Measurements from ENCODE around the gene GPATCH8.

Gene GPATCH8

DNA sequence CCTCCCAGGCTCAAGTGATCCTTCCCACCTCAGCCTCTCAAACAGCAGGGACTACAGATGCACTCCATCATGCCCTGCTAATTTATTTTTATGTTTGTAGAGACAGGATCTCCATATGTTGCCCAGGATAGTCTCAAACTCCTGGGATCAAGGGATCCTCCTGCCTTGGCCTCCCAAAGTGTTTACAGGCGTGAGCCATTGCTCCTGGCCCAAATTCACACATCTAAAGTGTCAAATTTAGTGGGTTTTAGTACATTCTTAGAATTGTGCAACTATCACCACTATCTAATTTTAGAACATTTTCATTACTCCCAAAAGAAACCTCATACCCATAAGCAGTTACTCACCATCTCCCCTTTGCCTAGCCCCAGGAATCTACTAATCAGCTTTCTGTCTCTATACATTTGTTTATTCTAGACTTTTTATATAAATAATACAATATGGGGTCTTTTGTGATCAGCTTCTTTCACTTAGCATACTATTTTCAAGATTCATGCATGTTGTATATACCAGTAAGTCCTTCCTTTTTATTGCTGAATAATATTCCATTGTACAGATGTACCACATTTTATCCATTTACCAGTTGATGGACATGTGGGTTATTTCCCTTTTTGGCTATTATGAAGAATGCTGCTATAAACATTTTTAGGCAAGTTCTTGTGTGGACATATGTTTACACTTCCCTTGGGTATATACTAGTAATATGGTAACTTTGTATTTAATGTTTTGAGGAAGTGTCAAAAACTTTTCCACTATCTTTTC lies 88.6 kb downstream of the GPATCH8 start:
- ATAC-seq, result no peak
- TF ChIP-seq ZNF8 (CRISPR knock-in tag; IDR thresholded peaks at IDR 0.05), result peak; percentile 73
- no peak for TF ChIP-seq GLIS3 (CRISPR knock-in tag; IDR thresholded peaks at IDR 0.05)

DNA sequence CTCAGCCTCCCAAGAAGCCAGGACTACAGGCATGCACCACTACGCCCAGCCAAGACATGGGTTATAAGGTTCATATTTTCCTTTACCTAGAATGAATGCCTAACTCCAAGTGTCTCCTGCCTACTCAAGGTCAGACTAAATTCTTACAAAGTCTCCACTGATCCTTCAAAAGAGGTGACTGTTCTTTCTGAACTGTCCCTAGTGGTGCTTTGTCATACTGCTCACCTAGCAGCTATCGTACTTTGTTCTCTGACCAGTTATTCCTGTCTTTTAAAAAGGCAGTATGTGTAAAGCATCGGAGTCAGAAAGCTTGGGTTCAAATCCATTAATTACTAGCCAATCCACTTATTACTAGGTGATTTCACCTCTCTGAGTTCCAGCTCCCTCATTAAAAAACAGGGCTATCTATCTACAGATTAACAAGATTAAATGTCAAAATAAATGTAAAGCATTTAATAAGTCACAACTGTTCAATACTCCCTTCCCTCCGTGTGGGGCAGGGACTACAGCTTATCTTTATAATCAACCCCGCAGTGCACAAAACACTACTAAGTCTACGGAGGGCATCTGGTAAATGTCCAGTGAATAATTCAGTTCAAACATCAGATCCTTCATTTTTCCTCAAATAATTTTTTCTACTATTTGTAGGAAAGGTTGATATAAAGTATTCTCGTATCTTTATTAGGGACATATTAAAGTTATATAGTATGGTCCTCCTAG lies 93.7 kb downstream of the GPATCH8 start:
- no peak for ATAC-seq
- TF ChIP-seq ZFP30 (CRISPR knock-in tag; IDR thresholded peaks at IDR 0.05) (no peak), ZNF70 (CRISPR knock-in tag; IDR thresholded peaks at IDR 0.05) (no peak), PPARA (CRISPR knock-in tag; IDR thresholded peaks at IDR 0.05; ENCODE audit: borderline replicate concordance) (no peak), TCF4 (CRISPR knock-in tag; IDR thresholded peaks at IDR 0.05; ENCODE audit: borderline replicate concordance) (no peak), ZFP3 (CRISPR knock-in tag; IDR thresholded peaks at IDR 0.05) (no peak), CSDC2 (CRISPR knock-in tag; IDR thresholded peaks at IDR 0.05) (no peak), RARB (CRISPR knock-in tag; IDR thresholded peaks at IDR 0.05) (no peak)
- TF ChIP-seq, protein P1, sequence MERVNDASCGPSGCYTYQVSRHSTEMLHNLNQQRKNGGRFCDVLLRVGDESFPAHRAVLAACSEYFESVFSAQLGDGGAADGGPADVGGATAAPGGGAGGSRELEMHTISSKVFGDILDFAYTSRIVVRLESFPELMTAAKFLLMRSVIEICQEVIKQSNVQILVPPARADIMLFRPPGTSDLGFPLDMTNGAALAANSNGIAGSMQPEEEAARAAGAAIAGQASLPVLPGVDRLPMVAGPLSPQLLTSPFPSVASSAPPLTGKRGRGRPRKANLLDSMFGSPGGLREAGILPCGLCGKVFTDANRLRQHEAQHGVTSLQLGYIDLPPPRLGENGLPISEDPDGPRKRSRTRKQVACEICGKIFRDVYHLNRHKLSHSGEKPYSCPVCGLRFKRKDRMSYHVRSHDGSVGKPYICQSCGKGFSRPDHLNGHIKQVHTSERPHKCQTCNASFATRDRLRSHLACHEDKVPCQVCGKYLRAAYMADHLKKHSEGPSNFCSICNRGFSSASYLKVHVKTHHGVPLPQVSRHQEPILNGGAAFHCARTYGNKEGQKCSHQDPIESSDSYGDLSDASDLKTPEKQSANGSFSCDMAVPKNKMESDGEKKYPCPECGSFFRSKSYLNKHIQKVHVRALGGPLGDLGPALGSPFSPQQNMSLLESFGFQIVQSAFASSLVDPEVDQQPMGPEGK (CRISPR knock-in tag; IDR thresholded peaks at IDR 0.05; ENCODE audit: borderline replicate concordance), result no peak
- TF ChIP-seq, protein P2, sequence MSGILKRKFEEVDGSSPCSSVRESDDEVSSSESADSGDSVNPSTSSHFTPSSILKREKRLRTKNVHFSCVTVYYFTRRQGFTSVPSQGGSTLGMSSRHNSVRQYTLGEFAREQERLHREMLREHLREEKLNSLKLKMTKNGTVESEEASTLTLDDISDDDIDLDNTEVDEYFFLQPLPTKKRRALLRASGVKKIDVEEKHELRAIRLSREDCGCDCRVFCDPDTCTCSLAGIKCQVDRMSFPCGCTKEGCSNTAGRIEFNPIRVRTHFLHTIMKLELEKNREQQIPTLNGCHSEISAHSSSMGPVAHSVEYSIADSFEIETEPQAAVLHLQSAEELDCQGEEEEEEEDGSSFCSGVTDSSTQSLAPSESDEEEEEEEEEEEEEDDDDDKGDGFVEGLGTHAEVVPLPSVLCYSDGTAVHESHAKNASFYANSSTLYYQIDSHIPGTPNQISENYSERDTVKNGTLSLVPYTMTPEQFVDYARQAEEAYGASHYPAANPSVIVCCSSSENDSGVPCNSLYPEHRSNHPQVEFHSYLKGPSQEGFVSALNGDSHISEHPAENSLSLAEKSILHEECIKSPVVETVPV (CRISPR knock-in tag; IDR thresholded peaks at IDR 0.05), result no peak

DNA sequence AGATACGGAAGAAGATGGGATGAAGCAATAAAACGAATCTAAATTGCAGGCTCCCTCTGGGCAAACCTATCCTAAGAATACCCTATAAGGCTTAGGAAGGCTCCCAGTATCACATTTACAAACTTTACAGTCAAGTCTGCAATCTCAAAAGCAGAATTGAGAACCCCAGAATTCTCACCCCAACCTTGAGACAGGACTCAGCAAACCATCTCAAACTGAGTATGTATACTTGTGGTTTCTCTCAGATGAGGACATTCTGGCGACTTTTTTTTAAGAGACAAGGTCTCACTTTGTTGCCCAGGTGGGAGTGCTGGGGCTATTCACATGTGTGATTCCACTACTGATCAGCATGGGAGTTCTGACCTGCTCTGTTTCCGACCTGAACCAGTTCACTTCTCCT lies 94.4 kb downstream of the GPATCH8 start:
- TF ChIP-seq, protein P1 (CRISPR knock-in tag; IDR thresholded peaks at IDR 0.05; ENCODE audit: borderline replicate concordance), result no peak
- TF ChIP-seq, protein P3, sequence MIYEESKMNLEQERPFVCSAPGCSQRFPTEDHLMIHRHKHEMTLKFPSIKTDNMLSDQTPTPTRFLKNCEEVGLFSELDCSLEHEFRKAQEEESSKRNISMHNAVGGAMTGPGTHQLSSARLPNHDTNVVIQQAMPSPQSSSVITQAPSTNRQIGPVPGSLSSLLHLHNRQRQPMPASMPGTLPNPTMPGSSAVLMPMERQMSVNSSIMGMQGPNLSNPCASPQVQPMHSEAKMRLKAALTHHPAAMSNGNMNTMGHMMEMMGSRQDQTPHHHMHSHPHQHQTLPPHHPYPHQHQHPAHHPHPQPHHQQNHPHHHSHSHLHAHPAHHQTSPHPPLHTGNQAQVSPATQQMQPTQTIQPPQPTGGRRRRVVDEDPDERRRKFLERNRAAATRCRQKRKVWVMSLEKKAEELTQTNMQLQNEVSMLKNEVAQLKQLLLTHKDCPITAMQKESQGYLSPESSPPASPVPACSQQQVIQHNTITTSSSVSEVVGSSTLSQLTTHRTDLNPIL (CRISPR knock-in tag; IDR thresholded peaks at IDR 0.05; ENCODE audit: low read depth), result no peak
- no peak for ATAC-seq

DNA sequence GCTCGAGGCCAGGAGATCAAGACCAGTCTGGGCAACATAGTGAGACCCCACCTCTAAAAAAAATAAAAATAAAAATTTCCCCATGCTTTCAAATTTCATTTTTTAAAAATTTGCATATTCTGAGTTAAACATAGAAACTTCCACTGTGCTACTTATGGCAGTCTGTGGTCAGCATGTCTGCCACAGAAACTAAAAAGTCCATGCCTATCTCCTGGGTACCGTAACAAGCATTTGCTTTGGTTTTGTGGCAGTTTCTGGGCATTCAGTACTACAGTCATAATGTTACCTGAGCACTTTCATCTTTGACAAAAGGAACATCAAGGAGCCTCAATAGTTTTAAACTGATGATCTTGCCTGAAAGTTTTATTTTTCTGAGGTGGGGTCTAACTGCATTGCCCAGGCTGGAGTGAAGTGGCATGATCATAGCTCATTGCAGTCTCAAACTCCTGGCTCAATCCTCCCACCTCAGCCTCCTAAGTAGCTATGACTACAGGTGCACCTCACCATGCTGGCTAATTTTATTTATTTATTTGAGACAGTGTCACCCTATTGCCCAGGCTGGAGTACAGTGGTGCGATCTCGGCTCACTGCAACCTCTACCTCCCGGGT lies 100.5 kb downstream of the GPATCH8 start:
- TF ChIP-seq ZFP3 (CRISPR knock-in tag; IDR thresholded peaks at IDR 0.05) (no peak), RARB (CRISPR knock-in tag; IDR thresholded peaks at IDR 0.05) (no peak), ISL1 (CRISPR knock-in tag; IDR thresholded peaks at IDR 0.05) (no peak), ZFP30 (CRISPR knock-in tag; IDR thresholded peaks at IDR 0.05) (no peak)
- no peak for ATAC-seq

DNA sequence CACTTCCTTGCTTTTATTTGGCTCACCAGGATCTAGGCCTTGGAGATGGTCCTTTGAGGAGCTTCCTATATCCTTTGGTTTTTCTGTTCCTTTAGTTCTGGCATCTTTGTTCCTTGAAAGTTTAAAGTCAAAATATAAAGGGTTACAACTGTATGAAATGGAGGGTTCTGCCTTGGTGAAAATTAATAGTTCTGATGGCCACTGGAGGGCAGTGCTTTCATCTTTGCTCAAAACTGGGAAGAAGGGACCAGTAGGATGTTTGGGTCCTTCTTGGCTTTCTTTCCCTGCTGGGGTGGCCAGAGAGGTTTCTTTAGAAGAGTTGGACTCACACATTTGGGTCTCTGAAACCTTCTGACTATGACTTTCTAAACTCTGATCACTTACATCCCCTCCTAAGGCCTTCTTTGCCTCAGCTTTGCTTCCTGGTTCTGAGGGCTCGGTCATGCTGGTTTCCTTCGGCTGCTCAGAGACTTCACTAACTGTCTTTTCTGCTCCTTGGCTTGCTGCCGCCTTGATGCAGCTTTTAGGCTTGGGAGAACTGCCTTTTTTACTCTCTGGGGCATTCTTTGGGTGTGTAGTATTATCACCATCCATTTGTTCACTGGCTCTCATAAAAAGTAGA lies 102.9 kb downstream of the GPATCH8 start:
- peak; percentile 82 for ATAC-seq
- TF ChIP-seq ARNTL (CRISPR knock-in tag; IDR thresholded peaks at IDR 0.05; ENCODE audit: borderline replicate concordance, low read depth) (no peak), ISL1 (CRISPR knock-in tag; IDR thresholded peaks at IDR 0.05) (no peak), SNAI2 (CRISPR knock-in tag; IDR thresholded peaks at IDR 0.05) (no peak), ZNF565 (CRISPR knock-in tag; conservative IDR thresholded peaks at IDR 0.05; ENCODE audit: low read depth) (no peak), TCF4 (CRISPR knock-in tag; IDR thresholded peaks at IDR 0.05; ENCODE audit: borderline replicate concordance) (no peak), OSR1 (CRISPR knock-in tag; IDR thresholded peaks at IDR 0.05) (no peak)
- TF ChIP-seq, protein P3 (CRISPR knock-in tag; IDR thresholded peaks at IDR 0.05; ENCODE audit: low read depth), result no peak
- TF ChIP-seq, protein P4, sequence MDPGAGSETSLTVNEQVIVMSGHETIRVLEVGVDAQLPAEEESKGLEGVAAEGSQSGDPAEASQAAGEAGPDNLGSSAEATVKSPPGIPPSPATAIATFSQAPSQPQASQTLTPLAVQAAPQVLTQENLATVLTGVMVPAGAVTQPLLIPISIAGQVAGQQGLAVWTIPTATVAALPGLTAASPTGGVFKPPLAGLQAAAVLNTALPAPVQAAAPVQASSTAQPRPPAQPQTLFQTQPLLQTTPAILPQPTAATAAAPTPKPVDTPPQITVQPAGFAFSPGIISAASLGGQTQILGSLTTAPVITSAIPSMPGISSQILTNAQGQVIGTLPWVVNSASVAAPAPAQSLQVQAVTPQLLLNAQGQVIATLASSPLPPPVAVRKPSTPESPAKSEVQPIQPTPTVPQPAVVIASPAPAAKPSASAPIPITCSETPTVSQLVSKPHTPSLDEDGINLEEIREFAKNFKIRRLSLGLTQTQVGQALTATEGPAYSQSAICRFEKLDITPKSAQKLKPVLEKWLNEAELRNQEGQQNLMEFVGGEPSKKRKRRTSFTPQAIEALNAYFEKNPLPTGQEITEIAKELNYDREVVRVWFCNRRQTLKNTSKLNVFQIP (CRISPR knock-in tag; IDR thresholded peaks at IDR 0.05; ENCODE audit: borderline replicate concordance, low read depth), result no peak
- TF ChIP-seq, protein P5, sequence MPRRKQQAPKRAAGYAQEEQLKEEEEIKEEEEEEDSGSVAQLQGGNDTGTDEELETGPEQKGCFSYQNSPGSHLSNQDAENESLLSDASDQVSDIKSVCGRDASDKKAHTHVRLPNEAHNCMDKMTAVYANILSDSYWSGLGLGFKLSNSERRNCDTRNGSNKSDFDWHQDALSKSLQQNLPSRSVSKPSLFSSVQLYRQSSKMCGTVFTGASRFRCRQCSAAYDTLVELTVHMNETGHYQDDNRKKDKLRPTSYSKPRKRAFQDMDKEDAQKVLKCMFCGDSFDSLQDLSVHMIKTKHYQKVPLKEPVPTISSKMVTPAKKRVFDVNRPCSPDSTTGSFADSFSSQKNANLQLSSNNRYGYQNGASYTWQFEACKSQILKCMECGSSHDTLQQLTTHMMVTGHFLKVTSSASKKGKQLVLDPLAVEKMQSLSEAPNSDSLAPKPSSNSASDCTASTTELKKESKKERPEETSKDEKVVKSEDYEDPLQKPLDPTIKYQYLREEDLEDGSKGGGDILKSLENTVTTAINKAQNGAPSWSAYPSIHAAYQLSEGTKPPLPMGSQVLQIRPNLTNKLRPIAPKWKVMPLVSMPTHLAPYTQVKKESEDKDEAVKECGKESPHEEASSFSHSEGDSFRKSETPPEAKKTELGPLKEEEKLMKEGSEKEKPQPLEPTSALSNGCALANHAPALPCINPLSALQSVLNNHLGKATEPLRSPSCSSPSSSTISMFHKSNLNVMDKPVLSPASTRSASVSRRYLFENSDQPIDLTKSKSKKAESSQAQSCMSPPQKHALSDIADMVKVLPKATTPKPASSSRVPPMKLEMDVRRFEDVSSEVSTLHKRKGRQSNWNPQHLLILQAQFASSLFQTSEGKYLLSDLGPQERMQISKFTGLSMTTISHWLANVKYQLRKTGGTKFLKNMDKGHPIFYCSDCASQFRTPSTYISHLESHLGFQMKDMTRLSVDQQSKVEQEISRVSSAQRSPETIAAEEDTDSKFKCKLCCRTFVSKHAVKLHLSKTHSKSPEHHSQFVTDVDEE (CRISPR knock-in tag; IDR thresholded peaks at IDR 0.05), result no peak

Measured in SK-N-SH treated with all-trans-retinoic acid at 6 μM for 48 hours (cell line).